ENCODE data around the gene UST. TPM values are rescaled to one million over a fixed set of nuclear protein-coding genes. Genes with fewer than 3 reads are reported as not detected.

UST gene
- total RNA-seq, 1 donor, result 13.0 TPM

DNA sequence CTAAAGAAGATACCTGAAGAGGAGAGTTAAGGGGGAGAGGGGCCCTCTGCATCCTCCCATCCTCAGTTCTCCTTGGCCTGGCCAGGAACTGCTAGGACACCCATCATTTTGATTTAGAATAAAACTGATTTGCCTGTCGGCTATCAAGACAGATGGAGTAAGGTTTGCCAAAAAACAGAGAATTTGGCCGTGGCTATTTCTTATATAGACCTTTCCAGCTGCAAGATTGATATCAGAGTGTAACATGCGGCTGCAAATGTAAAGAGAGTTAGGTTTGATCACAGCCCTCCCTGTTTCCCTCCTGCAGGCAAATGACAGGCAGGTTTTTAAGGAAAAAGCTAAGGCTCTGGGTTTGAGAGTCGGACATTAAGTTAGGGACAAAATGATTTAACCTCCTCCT, 344.1 kb downstream of the UST start:
- DNase-seq (ENCODE audit: low read depth), result no peak
- H3K4me3 ChIP-seq (ENCODE audit: low read depth, low read length), result no peak overlapping the region
- TF ChIP-seq, protein P1, sequence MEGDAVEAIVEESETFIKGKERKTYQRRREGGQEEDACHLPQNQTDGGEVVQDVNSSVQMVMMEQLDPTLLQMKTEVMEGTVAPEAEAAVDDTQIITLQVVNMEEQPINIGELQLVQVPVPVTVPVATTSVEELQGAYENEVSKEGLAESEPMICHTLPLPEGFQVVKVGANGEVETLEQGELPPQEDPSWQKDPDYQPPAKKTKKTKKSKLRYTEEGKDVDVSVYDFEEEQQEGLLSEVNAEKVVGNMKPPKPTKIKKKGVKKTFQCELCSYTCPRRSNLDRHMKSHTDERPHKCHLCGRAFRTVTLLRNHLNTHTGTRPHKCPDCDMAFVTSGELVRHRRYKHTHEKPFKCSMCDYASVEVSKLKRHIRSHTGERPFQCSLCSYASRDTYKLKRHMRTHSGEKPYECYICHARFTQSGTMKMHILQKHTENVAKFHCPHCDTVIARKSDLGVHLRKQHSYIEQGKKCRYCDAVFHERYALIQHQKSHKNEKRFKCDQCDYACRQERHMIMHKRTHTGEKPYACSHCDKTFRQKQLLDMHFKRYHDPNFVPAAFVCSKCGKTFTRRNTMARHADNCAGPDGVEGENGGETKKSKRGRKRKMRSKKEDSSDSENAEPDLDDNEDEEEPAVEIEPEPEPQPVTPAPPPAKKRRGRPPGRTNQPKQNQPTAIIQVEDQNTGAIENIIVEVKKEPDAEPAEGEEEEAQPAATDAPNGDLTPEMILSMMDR (IDR thresholded peaks at IDR 0.05; ENCODE audit: insufficient read depth, low read depth, low read length), result no peak

DNA sequence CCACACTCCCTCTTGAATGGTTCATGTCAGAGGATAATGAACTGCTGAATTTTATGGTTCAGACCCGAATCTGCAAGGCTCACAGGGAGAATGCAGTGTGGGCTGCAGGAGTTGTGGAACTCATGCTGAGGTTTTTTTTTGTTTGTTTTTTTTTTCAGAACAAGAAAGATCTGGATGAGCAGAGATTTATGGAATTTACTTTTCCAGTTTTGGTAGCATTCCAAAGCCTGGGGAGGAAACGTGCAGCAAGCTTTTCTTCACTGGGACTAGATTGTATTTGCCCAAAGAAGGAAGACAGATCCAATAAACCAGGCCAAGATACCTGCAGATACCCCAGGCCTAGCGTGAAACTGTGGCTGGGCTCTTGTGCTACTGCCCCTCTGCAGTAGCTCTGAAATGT, 346.8 kb downstream of the UST start:
- no peak overlapping the region for H3K4me3 ChIP-seq (ENCODE audit: low read depth, low read length)
- TF ChIP-seq, protein P1 (IDR thresholded peaks at IDR 0.05; ENCODE audit: insufficient read depth, low read depth, low read length), result no peak
- DNase-seq (ENCODE audit: low read depth), result peak; percentile 33

DNA sequence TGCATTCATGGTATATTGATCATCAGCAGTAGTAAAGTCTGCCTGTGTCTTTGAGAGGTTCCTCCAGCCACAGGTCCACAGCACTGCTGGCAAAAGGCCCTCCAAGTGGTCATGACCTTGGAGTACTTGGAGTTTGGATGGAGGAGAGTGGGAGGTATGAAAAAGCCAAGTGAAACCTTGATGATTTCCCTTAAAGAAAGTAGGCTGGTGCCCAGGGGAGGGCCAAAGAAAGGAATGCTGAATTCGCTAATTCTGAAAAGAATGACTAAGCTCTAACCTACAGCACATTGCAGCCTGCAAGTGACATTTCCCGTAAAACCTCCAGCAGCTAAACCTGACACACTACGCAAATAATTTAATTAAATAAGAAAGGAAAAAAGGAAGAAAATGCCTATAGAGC, 347.3 kb downstream of the UST start:
- TF ChIP-seq, protein P1 (IDR thresholded peaks at IDR 0.05; ENCODE audit: insufficient read depth, low read depth, low read length), result no peak
- no peak for DNase-seq (ENCODE audit: low read depth)
- no peak overlapping the region for H3K4me3 ChIP-seq (ENCODE audit: low read depth, low read length)

DNA sequence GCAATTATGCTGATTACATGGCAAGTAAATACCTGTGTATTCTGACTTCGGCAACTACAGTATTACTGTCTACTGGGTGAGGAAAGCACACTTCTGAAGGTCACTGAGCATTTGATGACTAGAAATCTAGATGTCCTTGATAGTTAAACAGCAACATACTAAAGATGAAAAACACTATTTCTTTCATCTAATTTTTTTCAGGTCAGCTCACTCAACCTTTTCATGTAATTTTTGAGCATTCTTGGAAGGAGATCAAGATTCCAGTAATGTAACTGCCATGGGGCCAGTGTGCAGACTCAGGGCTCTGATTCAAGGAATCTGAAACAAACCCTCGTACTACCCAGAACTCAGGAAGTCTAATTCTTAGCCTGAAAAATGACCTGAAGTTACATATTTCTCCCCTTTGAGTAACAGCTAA, 348.1 kb downstream of the UST start:
- DNase-seq (ENCODE audit: low read depth), result no peak
- no peak overlapping the region for H3K4me3 ChIP-seq (ENCODE audit: low read depth, low read length)
- TF ChIP-seq, protein P1 (IDR thresholded peaks at IDR 0.05; ENCODE audit: insufficient read depth, low read depth, low read length), result no peak

DNA sequence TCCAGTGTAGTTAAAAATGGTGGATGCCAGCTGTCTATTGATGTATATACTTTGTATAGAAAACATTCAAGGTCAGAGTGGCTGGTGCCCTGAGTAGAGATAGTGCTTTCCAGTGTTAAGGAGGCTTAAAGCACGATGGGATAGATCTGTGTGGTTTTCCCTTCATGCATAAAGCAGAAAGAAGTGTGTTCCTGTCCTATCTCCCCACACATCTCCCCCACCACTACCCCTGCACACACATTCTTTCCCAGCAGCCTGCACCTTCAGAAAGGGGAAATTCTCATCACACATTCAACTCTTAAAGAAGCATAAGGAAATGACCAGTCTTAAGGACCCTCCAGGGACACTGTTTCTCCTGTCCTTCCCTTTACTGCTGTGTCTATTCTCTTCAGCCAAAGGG, 349.0 kb downstream of the UST start:
- TF ChIP-seq, protein P1 (IDR thresholded peaks at IDR 0.05; ENCODE audit: insufficient read depth, low read depth, low read length), result no peak
- H3K4me3 ChIP-seq (ENCODE audit: low read depth, low read length), result no peak overlapping the region
- no peak for DNase-seq (ENCODE audit: low read depth)

DNA sequence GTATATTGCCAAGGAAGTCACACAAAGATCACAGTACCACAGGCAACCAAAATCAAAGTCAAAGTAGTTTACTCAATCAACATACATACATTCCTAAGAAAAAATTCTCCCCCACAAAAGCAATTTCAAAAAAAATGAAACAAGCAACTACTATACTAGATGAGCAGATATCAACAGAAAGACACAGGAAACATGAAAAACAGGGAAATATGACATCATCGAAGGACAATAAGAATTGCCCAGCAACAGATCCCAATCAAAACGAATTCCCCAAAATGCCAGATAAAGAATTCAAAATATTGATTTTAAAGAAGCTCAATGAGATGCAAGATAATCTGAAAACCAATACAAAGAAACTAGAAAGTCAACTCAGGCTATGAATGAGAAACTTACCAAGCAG, 351.0 kb downstream of the UST start:
- no peak overlapping the region for H3K4me3 ChIP-seq (ENCODE audit: low read depth, low read length)
- no peak for DNase-seq (ENCODE audit: low read depth)
- TF ChIP-seq, protein P1 (IDR thresholded peaks at IDR 0.05; ENCODE audit: insufficient read depth, low read depth, low read length), result no peak

DNA sequence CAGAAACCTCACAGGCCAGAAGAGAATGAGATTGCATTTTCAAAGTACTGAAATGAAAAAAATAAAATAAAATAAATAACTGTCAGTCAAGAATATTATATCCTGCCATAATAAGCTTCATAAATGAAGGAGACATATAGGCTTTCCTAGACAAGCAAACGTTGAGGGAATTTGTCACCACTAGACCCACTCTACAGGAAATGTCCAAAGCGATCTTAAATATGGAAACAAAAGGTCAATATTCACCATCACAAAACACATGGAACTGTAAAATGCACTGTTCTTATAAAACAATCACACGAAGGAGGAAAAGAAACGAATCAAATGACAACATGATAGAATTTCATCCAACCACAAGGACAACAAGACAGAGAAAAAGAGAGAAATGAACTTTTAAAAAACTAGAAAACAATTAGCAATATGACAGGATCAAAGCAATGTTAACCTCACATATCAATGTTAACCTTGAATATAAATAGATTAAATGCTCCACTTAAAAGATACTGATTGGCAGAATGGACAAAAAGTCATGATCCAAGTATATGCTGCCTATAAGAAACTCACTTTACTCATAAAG, 352.0 kb downstream of the UST start:
- no peak overlapping the region for H3K4me3 ChIP-seq (ENCODE audit: low read depth, low read length)
- TF ChIP-seq, protein P1 (IDR thresholded peaks at IDR 0.05; ENCODE audit: insufficient read depth, low read depth, low read length), result no peak
- no peak for DNase-seq (ENCODE audit: low read depth)
